Ovary (tissue), 9 donors: ENCODE measurements around the gene SLC9B2. TPM values are rescaled to one million over a fixed set of nuclear protein-coding genes. Genes with fewer than 3 reads are reported as not detected.

Source experiments
- DNase-seq, 5 donors: peaks; one replicate each; pipeline ENCODE4 v3.0.0-alpha.2; 2019 to 2020
- H3K27ac ChIP-seq, 2 donors: fragments of 200-600 bp; one replicate each; pipeline versions ENCODE4 v1.5.1 to v1.8.0; 2019 to 2022
- H3K27me3 ChIP-seq: fragments of 200-600 bp; one replicate; pipeline ENCODE4 v1.8.0; 2022
- H3K36me3 ChIP-seq: fragments of 200-600 bp; sonication (generic); one replicate; pipeline ENCODE4 v1.5.1; 2019
- H3K4me1 ChIP-seq: one replicate; pipeline ENCODE4 v1.8.1; 2013; ENCODE audit warnings: mild to moderate bottlenecking, moderate library complexity; ENCODE audit not compliant: insufficient read depth
- H3K4me3 ChIP-seq: fragments of 200-600 bp; sonication (generic); one replicate; pipeline ENCODE4 v1.5.1; 2017
- H3K9me3 ChIP-seq, 2 donors: fragments of 200-600 bp in 1 of 2; sonication (generic) in 1 of 2; one replicate each; pipeline versions ENCODE4 v1.5.1 to v1.8.1; 2013 to 2019; ENCODE audit warnings: mild to moderate bottlenecking in 1 of 2, moderate library complexity in 1 of 2
- EP300 ChIP-seq: sonication (generic); formaldehyde crosslinking; IDR thresholded peaks from one replicate; pipeline ENCODE4 v1.6.1; 2017; ENCODE audit warnings: antibody characterized with exemption
- POLR2A ChIP-seq: fragments of 450-650 bp; IDR thresholded peaks from one replicate; pipeline ENCODE4 v1.6.1; 2017; ENCODE audit warnings: antibody characterized with exemption, mild to moderate bottlenecking, moderate library complexity
- WGBS, 3 donors: extraction: QIAGEN DNeasy Blood & Tissue Kit in 1 of 3; methylation state at CpG; one replicate each; pipeline versions ENCODE4 v1.1.5 to v1.1.7; 2013 to 2017; 5-methylcytosine and 5-hydroxymethylcytosine counted together
- intact Hi-C, 4 donors: fragments of 100-400 bp; cut with DNase I; formaldehyde crosslinking; loops; one replicate each; pipeline versions ENCODE4 v1.11.0 to v1.15.1; 2022 to 2023
- polyA plus RNA-seq, 2 donors: library from polyadenylated mRNA; stranded (reverse); fragments of 200-250 nt in 1 of 2; fragments of 350-450 nt in 1 of 2; fragmentation: Illumina TruSeq in 1 of 2; extraction: RNeasy Lipid Tissue Mini Kit (QIAGEN cat#74804) in 1 of 2; gene quantifications; one replicate each; pipeline ENCODE4 v1.2.3, GENCODE V29; 2013 to 2014
- total RNA-seq, 7 donors: library from RNA; depleted of rRNA in 2 of 7; stranded (reverse); fragments of >200 nt in 2 of 7; fragmentation: NEBNext Ultra II Directional in 3 of 7; extraction: Animal tissue kit (Norgen Biotek cat#: 25700) in 3 of 7; gene quantifications; one replicate each; pipeline versions ENCODE4 v1.1.0 to v1.2.4, GENCODE V29; 2016 to 2023
- TF ChIP-seq, protein P1 (sequence below), 3 donors: fragments of 450-650 bp in 2 of 3; fragments of 200-600 bp in 1 of 3; IDR thresholded peaks; one replicate each; pipeline versions ENCODE4 v1.5.1 to v1.8.0; 2016 to 2022; ENCODE audit warnings: antibody characterized with exemption in 3 of 3, mild to moderate bottlenecking in 1 of 3
- donor health status: DM: no; HTN: no; CAD: no; lungs with moderate emphysema.
- donor health status: DM: no; HTN: no; CAD: no.
- donor health status: Bipolar disorder and iron deficiency.
- donor health status: DM: yes; HTN: yes; CAD: no.
- donor health status: DM: no; HTN: no; CAD: no.
- donor health status: DM: yes; HTN: yes; CAD: no.

The SLC9B2 gene
- total and polyA plus RNA-seq, 9 donors, result 11.0 to 19.2 (median 17.0) TPM

- 83 to 95% (median 94%) methylated on average over 4 of the region's 4 CpGs for WGBS, 3 donors
- no peak overlapping the region for H3K4me3 ChIP-seq
- H3K27ac ChIP-seq, result no peak overlapping the region
- H3K36me3 ChIP-seq, result no peaks in the 10 kb centered on the region
- no peaks in the 10 kb centered on the region for H3K9me3 ChIP-seq
- TF ChIP-seq EP300 (no peak), POLR2A (no peak)
- TF ChIP-seq, protein P1, sequence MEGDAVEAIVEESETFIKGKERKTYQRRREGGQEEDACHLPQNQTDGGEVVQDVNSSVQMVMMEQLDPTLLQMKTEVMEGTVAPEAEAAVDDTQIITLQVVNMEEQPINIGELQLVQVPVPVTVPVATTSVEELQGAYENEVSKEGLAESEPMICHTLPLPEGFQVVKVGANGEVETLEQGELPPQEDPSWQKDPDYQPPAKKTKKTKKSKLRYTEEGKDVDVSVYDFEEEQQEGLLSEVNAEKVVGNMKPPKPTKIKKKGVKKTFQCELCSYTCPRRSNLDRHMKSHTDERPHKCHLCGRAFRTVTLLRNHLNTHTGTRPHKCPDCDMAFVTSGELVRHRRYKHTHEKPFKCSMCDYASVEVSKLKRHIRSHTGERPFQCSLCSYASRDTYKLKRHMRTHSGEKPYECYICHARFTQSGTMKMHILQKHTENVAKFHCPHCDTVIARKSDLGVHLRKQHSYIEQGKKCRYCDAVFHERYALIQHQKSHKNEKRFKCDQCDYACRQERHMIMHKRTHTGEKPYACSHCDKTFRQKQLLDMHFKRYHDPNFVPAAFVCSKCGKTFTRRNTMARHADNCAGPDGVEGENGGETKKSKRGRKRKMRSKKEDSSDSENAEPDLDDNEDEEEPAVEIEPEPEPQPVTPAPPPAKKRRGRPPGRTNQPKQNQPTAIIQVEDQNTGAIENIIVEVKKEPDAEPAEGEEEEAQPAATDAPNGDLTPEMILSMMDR (IDR thresholded peaks at IDR 0.05), result no peak
- no peaks in the 10 kb centered on the region for H3K27me3 ChIP-seq
- no peaks in the 10 kb centered on the region for H3K4me1 ChIP-seq
- intact Hi-C loops, result no loop called here
- DNase-seq, result no peak
Measured at GRCh38 chr4:103111598-103111997, 35.0 kb upstream of the SLC9B2 start.

DNA sequence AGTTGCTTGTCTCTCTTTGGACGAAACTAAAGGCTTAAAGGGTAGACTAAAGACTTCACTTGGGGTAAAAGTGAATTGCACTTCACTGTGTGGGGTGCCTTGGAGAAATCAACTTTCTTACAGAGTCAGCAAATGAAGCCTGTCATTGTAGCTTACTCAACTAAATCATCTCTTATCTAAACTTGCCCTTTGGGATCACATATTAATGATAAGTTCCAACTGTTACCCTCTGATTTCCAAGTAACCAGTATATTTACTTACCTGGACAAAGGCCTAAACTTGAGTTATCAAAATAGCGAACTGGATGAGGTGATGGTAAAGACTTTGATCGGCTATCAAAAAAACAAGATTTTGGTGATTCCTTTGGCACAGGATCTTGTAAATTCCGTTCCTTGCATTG is 32.0 kb upstream of the SLC9B2 start:
- DNase-seq, result no peak
- Histone ChIP-seq H3K4me3 (no peak overlapping the region), H3K9me3 (no peaks in the 10 kb centered on the region), H3K4me1 (no peaks in the 10 kb centered on the region), H3K36me3 (no peaks in the 10 kb centered on the region), H3K27ac (no peak overlapping the region), H3K27me3 (no peaks in the 10 kb centered on the region)
- TF ChIP-seq, protein P1 (IDR thresholded peaks at IDR 0.05), result no peak
- TF ChIP-seq EP300 (no peak), POLR2A (no peak)
- intact Hi-C loops, result loop anchor here in 1 of 4 donors (10.0 kb wide), 1 partner anchor 484 kb away; no protein-coding TSS in a partner anchor
- 92 to 96% (median 92%) methylated on average over 4 of the region's 4 CpGs for WGBS, 3 donors

- H3K9me3 ChIP-seq, result no peaks in the 10 kb centered on the region
- no peak for TF ChIP-seq POLR2A
- no peak for TF ChIP-seq EP300
- TF ChIP-seq, protein P1 (IDR thresholded peaks at IDR 0.05), result no peak
- no peaks in the 10 kb centered on the region for H3K36me3 ChIP-seq
- no peak overlapping the region for H3K4me3 ChIP-seq
- DNase-seq, result no peak
- no peaks in the 10 kb centered on the region for H3K4me1 ChIP-seq
- H3K27ac ChIP-seq, result no peak overlapping the region
- WGBS, 3 donors, result 88 to 98% (median 92%) methylated on average over 2 of the region's 2 CpGs
- intact Hi-C loops, result loop anchor here in 1 of 4 donors (10.0 kb wide), 1 partner anchor 481 kb away; no protein-coding TSS in a partner anchor
- no peaks in the 10 kb centered on the region for H3K27me3 ChIP-seq
Measured at GRCh38 chr4:103105558-103106356, 29.2 kb upstream of the SLC9B2 start.

DNA sequence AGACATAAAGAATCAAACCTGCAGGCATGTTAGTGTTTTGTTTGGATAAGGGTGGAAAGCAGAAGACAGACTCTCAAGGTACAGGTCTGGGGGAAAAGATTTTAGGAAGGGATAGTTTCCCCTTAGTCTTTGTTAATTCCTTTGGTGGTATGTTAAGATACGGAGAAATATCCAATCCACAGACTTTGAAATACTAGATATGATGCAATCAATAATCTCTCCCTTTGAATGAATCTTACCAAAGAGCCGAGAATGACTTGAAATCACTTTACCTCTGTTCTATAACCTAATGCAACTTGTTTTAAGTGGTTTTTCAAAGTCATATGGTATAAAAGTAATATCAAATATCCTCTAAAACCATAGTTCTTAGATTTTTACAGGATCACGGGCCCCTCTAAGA is 28.3 kb upstream of the SLC9B2 start:
- 95 to 96% (median 95%) methylated on average over 3 of the region's 3 CpGs for WGBS, 3 donors
- DNase-seq, result no peak
- Histone ChIP-seq H3K27me3 (no peaks in the 10 kb centered on the region), H3K4me3 (no peak overlapping the region), H3K27ac (no peak overlapping the region), H3K36me3 (no peaks in the 10 kb centered on the region), H3K4me1 (no peaks in the 10 kb centered on the region), H3K9me3 (no peaks in the 10 kb centered on the region)
- intact Hi-C loops, result loop anchor here in 1 of 4 donors (10.0 kb wide), 1 partner anchor 480 kb away; no protein-coding TSS in a partner anchor
- TF ChIP-seq POLR2A (no peak), EP300 (no peak)
- TF ChIP-seq, protein P1 (IDR thresholded peaks at IDR 0.05), result no peak
